Vagina (tissue), 2 donors: Measurements from ENCODE around the gene TM9SF2.

Experiments used
- CTCF ChIP-seq, 3 experiments: fragments of 450-650 bp in 2 of 3; fragments of 200-600 bp in 1 of 3; sonication (generic) in 1 of 3; IDR thresholded peaks; one replicate each; pipeline ENCODE4 v1.5.1; 2017 to 2019; ENCODE audit warnings: antibody characterized with exemption in 3 of 3, mild to moderate bottlenecking in 2 of 3, moderate library complexity in 2 of 3
- POLR2A ChIP-seq, 2 donors: fragments of 450-650 bp; IDR thresholded peaks; one replicate each; pipeline ENCODE4 v1.6.1; 2017; ENCODE audit warnings: antibody characterized with exemption in 2 of 2, mild to moderate bottlenecking in 2 of 2, moderate library complexity in 2 of 2
- POLR2AphosphoS5 ChIP-seq, 2 donors: sonication (generic); formaldehyde crosslinking; IDR thresholded peaks; one replicate each; pipeline ENCODE4 v1.9.0; 2017; ENCODE audit warnings: antibody characterized with exemption in 2 of 2, mild to moderate bottlenecking in 2 of 2, low read depth in 1 of 2; ENCODE audit not compliant: insufficient read depth in 1 of 2

GRCh38 chr13:99575376-99576120 is 74.3 kb downstream of the TM9SF2 start:
- TF ChIP-seq CTCF (IDR thresholded peaks at IDR 0.05) (no peak), POLR2A (IDR thresholded peaks at IDR 0.05) (no peak), POLR2AphosphoS5 (IDR thresholded peaks at IDR 0.05; ENCODE audit: insufficient read depth in 1 of 2, low read depth in 1 of 2) (no peak)
